GM20000 (cell line): ENCODE results near the gene ENPP1.

Experiments used
- DNase-seq: peaks from one replicate; pipeline ENCODE4 v3.0.0; 2012; ENCODE audit warnings: low spot score
- CTCF ChIP-seq: IDR thresholded peaks from 2 replicates; pipeline ENCODE4 v1.5.1; 2012; ENCODE audit warnings: mild to moderate bottlenecking, control low read depth; ENCODE audit errors: extremely low read depth, missing control alignments

ENPP1 gene

GRCh38 chr6:131875647-131876046, 67.8 kb downstream of the ENPP1 start:
- no peak for DNase-seq

GRCh38 chr6:131876545-131876944, 68.7 kb downstream of the ENPP1 start:
- TF ChIP-seq CTCF = no peak
- DNase-seq = no peak

More at GRCh38 chr6:131875647-131876046, 67.8 kb downstream of the ENPP1 start:
- no peak for TF ChIP-seq CTCF

DNA sequence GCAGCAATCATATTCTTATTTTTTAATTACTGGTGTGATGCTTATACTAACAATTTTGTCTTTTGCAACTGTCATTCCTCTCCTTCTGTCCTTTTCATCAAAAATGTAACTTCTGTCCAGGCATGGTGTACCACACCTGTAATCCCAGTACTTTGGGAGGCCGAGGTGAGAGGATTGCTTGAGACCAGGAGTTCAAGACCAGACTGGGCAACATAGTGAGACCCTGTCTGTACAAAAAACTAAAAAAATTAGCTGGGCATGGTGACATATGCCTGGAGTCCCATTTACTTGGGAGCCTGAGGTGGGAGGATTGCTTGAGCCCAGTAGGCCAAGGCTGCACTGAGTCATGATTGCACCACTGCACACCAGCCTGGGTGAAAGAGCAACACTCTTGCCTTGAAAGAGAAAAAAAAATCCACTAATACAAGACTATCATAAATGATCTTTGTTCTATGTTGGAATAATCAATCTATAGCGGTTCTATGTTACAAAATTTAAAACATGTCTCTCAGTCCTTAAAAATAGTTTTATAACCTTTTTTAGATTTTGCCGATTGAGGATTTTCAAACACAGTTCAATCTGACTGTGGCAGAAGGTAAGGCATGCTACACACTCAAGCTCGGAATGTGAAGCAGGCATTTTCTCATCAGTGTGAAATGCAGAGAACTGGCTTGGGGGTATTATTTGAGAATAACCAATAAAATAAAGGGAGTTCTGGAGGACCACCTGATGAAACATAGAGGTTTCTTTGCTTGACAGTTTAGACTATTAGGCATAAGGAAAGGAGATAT, 70.4 kb downstream of the ENPP1 start:
- no peak for TF ChIP-seq CTCF
- no peak for DNase-seq

- TF ChIP-seq CTCF = no peak
Observed at GRCh38 chr6:131883016-131883415, 75.2 kb downstream of the ENPP1 start.

DNA sequence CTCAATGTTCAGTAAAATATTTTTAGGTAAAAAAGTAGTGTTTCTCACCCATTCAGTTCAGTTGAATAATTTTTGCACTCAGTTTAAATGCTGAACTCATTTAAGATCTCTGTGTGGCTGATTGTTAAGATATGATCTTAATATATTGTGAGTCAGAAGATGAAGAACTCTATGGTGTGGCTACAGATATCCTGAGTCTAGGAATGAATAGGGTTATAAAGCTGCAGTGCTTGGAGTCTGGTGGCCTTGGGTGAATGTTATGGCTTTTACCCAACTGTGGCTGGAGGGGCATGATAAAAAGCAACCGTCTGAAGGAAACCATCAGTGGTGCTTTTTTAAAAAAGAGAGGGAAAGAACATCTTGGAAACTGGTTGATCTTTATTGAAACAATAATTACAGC, 77.4 kb downstream of the ENPP1 start:
- DNase-seq = no peak
- TF ChIP-seq CTCF = no peak

More at GRCh38 chr6:131883016-131883415, 75.2 kb downstream of the ENPP1 start:
- DNase-seq = no peak

GRCh38 chr6:131886517-131886916, 78.7 kb downstream of the ENPP1 start:
- no peak for DNase-seq
- no peak for TF ChIP-seq CTCF

DNA sequence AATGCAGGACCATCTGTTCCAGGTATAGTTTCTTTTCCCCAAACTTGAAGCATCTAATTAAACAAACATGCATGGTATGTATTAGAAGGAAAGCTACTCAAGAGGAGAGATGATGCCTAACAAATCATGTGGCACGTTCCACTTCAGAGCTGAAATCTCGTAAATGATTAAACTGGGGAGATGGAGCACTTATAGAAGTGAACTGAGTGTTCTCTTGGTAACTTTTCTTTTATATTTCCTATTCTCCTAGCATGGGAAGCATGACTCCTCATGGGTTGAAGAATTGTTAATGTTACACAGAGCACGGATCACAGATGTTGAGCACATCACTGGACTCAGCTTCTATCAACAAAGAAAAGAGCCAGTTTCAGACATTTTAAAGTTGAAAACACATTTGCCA, 82.3 kb downstream of the ENPP1 start:
- no peak for TF ChIP-seq CTCF
- DNase-seq = no peak
